Measurements from ENCODE around the gene GUCY2C.

GUCY2C gene

DNA sequence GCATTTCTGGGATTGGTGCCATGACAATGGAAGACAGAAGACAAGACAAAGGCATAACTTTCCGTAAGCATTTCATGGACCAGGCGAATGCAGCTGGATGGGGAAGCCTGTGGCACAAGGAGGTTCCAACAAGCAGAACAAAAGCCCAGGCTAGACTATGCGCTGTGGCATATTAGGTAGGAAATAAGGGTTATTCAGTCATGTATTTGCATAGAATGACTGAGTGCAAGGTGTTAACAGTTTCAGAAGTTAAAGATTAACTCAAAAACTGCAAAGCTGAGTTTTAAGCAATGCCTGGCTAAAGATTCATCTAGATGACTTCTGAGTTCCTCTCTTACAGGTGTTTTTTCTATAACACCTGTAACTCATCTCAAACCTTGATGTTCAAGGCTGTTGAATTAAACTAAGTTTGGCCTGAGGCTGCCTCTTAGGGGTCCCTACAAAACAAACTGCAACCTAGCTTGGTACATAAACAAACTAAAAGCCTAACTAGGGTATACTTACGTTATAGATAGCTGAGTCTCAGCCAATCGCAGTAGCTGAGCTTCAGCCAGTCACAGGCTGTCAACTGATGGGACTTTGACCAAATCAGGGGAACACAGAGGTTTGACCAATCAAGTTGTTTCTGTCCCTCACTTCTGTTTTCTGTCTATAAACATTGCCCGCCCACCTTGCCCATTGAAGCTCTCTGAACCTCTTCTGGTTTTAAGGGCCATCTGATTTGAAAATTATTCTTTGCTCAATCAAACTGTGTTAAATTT is 76.5 kb downstream of the GUCY2C start:
- no peak for DNase-seq

DNA sequence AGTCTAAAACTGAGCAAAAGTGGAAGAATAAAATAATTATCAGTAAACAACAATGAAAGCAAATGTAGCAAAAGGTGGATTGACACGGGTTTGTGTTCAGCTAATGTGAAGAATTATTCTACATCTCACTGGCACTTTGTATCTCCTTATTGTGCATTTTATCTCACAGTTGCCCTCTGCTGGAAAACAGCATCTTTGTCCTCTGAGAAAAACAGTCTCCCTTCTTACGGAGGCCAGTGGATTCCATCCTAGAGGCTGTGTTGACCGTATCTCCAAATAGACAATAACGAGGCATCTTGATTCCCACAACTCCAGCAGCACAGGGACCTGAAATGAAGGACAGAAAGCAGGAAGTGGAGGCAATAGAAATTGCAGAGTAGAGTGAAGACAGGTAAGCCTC is 77.4 kb downstream of the GUCY2C start:
- no peak for DNase-seq

DNA sequence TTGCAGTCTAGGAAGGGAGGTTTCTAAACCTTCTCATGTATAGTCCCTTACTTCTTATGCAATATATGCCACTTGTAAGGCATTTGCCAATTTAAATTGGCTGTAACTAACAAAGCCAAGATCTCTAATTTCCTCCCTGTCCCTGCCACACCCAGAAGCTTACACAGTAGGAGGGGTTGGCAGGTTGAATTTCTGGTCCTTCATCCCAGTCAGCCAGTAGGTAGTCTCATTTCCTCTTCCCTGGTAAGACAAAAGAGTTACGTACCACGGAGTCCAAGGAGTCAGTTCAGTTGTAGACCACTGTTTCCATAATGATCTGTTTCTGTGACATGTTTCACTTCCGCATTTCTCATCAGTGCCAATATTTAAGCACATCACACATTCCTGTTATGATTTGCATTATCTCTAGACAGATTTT is 81.7 kb downstream of the GUCY2C start:
- no peak for DNase-seq

DNA sequence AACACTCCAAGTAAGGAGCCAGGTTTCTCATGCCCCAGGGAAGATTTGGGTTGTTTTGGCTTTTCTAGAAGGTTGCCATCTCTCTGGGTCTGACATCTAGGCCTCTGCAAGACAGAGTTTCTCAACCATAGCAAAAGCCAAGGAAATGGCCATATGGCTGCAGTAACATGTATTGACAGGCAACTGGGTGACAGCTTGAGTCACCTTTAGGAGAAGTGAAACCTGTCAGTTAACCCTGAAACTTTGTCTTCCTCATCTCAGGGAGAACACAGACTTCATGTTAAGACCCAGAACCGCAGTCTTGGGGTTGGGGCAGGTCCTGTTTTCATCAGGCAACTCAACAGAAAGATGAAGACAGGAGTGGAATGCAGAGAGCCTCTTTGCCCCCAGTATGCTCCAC is 82.7 kb downstream of the GUCY2C start:
- DNase-seq, result no peak

DNA sequence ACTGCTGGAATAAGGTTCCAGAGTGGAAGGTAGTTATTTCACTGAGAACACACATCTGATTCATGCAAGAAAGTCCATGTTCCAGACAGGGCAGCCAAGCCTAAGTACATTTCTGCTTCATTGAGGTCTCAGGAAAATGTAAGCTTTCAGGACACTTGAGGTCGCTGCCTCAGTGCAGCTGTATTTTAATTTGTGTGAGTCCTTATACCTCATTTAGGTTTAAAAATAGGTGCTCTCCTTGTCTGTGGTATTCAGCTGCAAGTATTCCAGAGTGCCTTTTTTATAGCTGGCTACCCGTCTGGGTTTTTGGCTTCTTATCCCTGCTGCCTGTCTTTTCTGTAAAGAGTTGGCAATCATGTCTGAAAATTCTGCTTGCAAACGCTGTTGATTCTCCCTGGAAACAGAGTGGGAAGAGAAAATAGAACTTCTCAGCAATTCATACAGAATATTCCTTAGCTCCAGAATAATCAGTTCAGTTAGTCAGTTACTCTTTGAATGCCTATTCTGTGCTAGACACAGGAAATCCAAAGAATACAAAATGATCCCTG is 83.4 kb downstream of the GUCY2C start:
- DNase-seq, result no peak

DNA sequence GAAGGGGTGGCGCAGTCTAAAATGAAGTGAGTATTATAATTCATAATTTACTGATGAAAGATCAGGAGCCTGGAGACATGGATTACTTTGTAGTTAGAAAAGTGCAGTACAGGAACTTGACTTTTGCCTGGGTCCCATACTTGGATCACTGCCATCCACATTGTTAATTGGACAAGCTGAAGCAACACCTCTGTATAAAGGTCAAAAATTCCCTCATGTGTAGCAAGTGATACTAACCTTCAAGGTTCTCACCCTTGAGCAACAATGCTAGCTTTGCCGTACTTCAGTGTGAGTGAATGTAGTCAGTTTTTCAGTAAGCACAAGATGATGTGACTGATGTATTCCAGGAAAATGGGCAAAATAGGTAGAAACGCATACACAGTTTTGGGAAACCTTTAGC is 84.1 kb downstream of the GUCY2C start:
- DNase-seq, result no peak

DNA sequence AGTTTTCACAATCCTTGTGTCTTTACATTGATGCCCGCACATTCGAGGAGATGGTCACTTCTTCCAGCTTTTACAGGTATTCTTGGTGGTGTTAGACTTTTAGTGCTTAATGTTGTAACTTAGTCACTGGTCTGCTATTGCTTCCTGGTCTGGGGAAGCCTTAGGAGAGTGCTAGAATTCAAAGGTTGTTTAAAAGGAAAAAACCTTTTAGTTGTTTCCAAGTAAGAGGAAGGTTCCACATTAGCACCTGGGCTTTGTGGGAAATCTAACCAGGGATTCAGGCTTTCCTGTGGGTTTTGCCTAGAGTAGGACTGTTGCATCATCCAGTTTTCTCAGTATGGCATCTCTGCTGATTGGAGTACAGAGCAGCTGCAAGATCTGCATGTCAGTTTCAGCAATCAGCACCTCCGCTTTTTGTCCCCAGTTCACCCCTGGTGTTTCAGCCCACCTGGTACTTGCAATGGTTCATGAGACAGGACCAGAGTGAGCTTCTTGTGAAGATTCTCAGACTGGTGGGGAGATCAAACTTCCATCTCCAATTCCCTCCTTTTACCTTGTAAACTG is 84.7 kb downstream of the GUCY2C start:
- no peak for DNase-seq

DNA sequence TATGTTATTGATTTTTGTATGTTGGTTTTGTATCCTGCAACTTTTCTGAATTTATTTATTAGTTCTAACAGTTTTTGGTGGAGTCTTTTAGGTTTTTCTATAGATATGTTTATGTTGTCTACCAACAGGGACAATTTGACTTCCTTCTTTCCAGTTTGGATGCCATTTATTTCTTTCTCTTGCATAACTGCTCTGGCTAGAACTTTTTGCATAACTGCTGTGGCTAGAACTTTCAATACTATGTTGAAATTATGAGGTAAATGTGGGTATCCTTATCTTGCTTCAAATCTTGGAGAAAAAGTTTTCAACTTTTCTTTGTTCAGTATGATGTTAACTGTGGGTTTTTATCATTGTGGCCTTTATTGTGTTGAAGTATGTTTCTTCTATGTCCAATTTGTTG is 88.8 kb downstream of the GUCY2C start:
- no peak for DNase-seq

DNA sequence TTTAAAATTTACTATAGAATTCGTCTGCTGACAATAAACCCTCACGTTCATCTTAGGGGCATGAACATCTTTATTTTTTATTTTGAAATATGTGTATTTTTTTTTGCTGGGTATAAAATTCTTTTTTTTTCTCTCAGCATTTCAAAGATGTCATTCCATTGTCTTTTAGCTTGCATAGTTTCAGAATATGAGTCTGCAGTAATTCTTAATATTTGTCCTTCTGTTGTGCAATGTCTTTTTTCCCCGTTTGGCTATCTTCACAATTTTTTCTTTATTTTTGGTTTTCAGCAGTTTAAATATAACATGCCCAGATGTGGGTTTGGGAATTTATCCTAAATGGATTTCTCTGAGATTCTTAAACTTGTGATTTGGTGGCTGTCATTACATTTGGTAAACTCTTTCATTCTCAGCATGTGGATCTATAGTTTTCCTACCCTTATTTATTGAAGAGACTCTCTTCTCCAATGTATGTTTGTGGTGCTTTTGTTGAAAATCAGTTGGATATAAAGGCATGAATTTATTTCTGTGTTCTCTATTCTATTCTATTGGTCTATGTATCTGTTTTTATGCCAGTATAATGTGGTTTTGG is 90.9 kb downstream of the GUCY2C start:
- DNase-seq, result no peak

DNA sequence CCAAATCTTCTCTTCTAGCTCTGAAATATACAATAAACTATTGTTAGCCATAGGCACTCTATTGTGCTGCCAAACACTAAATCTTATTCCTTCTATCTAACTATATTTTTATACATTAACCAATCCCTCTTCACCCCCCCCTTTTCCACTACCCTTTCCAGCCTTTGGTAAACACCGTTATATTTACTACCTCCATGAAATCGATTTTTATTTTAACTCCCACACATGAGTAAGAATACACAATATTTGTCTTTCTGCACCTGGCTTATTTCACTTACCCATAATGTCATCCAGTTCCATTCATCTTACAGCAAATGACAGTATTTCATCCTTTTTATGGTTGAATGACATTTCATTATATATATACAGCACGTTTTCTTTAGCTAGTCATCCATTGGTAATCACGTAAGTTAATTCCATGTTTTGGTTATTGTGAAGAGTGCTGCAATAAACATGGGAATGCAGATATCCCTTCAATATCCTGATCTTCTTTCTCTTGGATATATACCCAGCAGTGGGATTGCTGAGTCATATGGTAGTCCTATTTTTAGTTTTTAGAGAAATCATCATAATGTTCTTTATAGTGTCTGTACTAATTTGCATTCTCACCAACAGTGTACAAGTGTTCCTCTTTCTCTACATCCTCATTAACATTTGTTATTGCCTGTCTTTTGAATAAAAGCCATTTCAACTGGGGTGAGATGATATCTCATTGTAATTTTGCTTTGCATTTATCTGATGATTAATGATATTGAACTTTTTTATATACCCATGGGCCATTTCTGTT is 94.5 kb downstream of the GUCY2C start:
- no peak for DNase-seq

DNA sequence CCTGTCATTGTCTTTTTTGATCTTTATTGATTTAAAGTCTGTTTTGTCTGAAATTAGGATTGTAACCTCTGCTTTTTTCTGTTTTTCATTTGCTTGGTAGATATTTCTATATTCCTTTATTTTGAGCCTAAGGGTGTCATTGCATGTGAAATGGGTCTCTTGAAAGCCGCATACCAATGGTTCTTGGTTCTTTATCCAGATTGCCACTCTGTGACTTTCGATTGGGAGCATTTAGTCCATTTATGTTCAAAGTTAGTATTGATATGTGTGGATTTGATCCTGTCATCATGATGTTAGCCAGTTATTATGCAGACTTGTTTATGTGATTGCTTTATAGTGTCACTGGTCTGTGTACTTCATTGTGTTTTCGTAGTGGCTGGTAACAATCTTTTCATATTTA is 98.9 kb downstream of the GUCY2C start:
- no peak for DNase-seq

DNA sequence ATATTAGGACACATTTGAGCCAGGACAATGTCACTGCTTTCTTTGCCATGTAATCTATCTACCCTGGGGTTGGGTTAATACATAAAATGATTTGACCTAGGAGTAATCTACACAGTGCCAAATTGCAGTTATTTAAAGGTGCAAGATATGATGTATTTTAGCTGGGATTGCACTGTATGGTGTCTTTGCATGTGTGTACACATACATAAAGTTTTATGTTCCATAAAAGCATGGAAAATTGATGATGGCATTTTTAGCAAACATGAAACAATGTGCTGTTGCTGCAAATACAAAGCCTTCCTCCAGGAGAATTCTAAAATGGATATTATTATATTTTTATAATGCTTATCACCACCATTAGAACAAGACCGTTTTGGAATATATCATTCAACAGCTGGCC is 104.7 kb downstream of the GUCY2C start:
- no peak for DNase-seq

DNA sequence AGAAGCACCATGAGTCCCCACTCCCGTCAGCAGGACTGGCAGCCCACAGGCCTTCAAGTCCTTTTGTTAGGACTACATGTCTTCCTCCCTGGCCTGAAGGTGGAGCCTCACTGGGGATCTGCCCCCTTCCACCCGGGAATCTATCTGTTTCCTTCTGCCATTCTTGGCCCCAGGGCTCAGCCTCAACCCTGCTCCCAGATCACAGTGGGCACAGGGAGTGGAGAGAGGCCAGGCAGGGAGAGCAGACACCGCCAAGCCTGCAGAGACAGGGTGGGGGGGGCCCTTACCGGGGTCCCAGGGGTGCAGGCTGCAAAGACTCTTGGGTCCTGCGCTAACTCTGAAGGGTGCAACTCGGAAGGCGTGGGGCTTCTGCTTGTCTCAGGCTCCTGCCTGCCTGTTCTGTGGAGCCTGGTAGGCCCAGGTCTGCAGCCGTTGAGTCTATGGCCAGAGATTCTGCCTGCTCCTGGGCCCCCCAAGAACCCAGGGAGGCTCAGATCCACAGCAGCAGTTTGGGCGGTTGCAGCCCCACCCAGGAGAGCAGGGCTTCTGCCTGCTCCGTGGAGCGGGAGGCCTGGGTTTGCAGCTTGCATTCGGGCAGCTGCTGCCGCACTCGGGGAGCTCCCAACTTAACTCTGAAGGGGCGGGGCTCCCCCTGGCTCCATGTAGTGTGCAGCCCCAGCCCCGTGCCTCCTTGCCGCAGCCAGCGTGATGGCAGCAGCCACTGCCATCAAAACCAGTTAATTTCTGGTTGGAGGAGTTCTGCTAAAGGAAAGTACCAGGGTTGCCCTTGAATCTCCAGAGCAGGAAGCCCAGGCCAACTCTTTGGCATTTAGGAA is 107.0 kb downstream of the GUCY2C start:
- no peak for DNase-seq

DNA sequence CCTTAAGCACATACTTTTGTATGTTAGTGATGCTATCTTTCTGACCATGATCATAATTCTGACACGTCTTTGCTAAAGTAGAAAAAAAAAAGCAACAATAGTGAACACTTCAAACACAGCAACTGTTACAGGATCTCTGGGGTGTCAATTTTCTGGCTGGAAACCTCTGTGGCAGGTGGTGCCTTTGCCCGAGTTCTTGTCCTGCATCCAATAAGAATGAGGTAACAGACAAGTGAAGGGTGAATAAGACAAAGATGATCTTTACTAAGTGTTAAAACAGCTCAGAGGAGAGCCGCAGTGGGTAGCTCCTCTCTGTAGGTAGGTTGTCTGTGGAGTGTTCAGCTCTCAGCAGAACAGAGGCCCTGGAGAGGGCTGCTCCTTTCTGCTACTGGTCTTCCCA is 107.8 kb downstream of the GUCY2C start:
- no peak for DNase-seq

DNA sequence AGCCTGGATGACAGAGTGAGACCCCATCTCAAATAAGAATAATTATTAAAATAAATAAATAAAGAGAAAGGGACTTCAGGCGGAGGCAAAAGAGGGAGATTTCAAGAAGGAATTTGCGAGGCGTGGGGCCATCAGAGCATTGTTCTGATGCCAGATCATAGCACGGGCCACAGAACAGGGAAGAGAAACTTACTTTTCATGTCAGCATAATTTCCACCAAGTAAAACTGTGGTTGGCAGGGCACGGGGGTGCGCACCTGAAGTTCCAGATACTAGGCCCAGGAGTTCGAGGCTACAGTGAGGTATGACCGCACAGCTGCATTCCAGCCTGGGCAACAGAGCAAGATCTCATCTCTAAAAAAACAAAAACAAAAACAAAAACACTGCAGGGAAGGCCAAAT is 117.8 kb downstream of the GUCY2C start:
- DNase-seq, result no peak

DNA sequence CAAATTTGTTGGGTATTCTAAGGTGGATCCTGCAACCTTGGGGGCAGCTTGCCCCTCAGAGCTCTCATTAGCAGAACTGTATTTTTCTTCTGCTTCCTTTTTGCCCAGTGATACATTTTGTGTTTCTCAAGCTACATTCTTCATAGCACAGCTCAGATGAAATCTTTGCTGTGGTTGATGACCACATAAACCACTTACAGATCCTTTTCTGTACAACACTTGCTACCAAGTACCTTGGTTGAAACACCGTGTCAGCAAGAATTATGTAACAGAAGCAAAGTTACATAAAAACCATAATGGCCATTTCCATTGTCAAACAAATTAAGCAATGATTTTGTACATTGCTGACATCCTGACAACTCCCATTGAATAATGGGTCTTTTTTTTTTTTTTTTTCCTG is 119.1 kb downstream of the GUCY2C start:
- DNase-seq, result no peak

DNA sequence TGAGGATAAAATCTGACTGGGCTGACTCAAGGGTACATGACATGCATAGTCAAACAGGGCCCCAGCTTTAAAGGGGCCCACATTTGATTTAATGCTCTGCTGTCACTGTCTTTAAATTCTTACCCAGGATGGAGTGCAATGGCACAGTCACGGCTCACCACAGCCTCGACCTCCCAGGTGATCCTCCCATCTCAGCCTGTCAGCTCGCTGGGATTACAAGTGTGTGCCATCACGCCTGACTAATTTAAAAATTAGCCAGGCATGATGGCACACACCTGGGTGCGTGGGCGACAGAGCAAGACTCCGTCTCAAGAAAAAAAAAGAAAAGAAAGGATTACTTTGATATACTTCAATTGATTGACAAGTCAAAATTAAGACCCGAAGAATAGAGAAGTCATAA is 119.5 kb downstream of the GUCY2C start:
- DNase-seq, result no peak

DNA sequence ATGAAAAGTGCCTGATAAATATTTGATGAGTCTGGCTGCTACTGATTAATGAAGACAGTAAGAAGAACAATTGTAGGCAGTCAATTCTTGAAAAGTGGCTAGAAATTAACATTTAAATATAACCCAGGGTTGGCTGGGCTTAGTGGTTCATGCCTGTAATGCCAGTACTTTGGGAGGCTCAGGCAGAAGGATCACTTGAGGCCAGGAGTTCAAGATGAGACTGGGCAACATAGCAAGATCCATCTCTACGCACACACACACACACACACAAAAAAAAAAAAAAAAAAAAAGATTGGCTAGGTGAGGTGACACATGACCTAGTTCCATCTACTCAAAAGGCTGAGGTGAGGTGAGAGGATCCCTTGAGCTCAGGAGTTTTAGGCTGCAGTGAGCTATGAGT is 120.8 kb downstream of the GUCY2C start:
- DNase-seq, result no peak

DNA sequence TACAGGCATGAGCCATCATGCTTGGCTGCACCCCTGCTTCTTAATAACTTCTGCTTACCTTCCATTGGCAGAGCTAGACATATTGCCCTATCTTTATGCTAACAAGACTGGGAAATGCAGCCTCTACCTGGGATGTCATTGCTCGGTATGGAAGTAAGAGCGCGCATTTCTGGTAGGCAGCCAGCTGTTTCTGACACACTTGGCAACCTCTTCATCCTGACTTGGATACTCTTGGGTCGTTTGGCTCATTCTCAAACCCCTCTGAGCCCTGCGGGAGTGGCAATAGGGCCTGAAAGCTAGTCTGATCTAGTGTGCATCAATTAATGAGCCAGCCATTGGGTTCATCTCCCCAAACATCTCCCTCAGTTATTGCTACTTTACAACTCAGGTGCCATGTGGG is 123.3 kb downstream of the GUCY2C start:
- DNase-seq, result no peak

DNA sequence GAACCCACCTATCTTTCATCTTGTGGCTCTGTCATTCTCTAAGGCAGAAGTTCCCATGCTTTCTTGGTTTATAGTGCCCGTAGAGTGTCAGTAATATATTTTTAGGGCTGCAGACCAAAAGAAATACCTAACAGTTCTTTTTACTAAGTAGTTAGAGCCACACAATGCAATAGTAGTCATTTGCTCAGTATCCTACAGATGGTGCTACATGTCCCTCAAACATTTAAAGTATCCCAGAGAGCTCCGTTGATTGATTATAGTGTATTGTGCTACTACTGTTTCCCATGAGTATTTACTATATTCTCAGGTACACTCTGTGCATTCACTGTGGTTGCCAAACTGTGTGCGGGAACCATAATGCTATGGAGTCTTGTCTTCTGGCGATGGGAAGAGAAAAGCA is 124.0 kb downstream of the GUCY2C start:
- DNase-seq, result no peak

DNA sequence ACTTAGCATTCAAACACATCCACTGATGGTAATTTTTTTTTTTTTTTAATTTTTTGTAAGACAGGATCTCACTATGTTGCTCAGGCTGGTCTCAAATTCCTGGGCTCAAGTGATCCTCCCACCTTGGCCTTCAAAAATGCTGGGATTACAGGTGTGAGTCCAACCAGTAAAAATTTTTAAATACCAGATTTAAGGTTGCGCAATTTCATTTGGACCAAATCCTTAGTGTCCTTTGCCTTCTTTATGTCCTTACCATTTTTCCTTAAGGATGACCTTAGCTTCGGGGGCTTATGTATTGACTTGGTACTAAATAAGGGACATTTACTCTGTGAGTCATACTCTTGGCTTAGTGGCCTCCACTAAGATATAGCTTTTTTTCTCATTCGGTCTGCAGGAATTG is 124.6 kb downstream of the GUCY2C start:
- DNase-seq, result no peak

DNA sequence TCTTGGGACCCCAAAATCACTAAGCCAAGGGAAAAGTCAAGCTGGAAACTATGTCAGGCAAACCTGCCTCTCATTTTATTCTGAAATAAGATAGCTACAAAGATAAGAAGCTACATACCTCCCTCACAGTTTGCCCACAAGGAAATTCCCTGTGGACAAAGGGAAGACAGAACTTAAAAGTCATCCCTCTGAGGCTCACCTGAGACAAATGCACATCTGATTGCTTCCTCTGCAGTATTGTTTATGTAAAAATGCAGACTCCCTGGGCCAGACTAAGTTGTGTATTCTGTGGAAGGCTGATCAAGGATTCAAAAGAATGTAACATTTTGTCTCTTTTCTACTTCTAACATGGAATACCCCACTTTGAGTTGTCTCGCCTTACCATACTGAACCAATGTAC is 126.2 kb downstream of the GUCY2C start:
- DNase-seq, result no peak
